Vagina (tissue), 2 donors: Measurements from ENCODE around the gene MADD.

Experiments
- CTCF ChIP-seq, 3 experiments: fragments of 450-650 bp in 2 of 3; fragments of 200-600 bp in 1 of 3; sonication (generic) in 1 of 3; IDR thresholded peaks; one replicate each; pipeline ENCODE4 v1.5.1; 2017 to 2019; ENCODE audit warnings: antibody characterized with exemption in 3 of 3, mild to moderate bottlenecking in 2 of 3, moderate library complexity in 2 of 3
- POLR2A ChIP-seq, 2 donors: fragments of 450-650 bp; IDR thresholded peaks; one replicate each; pipeline ENCODE4 v1.6.1; 2017; ENCODE audit warnings: antibody characterized with exemption in 2 of 2, mild to moderate bottlenecking in 2 of 2, moderate library complexity in 2 of 2

DNA sequence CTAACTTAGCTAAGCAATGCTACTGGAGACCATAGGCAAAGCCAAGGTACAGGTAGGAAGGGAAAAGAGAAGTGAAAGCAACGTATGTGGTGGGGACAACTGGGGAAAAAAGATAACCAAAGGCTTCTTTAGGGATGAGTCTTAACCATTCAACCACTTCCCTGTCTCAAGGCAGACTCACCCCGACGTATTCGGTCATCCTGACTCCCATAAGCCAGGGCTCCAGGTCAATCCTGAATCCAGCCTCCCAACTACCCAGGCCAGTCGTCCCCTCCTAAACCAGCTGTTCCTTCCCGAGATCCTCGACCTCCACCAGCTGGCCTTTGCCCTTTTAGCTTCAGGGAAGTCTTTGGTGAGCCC lies 21.6 kb upstream of the MADD start:
- TF ChIP-seq CTCF (IDR thresholded peaks at IDR 0.05), result no peak
- no peak for TF ChIP-seq POLR2A (IDR thresholded peaks at IDR 0.05)
